ENCODE results near the gene TRAPPC1. TPM values are rescaled to one million over a fixed set of nuclear protein-coding genes. Genes with fewer than 3 reads are reported as not detected.

TRAPPC1 gene
- total RNA-seq (2014; rRNA removed; shearing (Covaris generic)) = 30.3 and 48.4 TPM in 2 replicates

- Histone ChIP-seq H3K27ac (peak within 1 kb of the TSS; percentile 95), H3K4me1 (replicated peaks) (peaks cover 13% of the 10 kb centered on the region), H3K9me3 (replicated peaks) (no peaks in the 10 kb centered on the region), H3K27me3 (replicated peaks) (no peaks in the 10 kb centered on the region), H3K4me3 (peak within 1 kb of the TSS; percentile 84), H3K36me3 (peaks cover 48% of the 10 kb centered on the region)
- peak; percentile 97 to 99 for DNase-seq (ENCODE audit: low read depth in 1 of 2, low spot score in 2 of 2)
Observed at GRCh38 chr17:7931709-7932482, at the start of gene TRAPPC1, which contains the start of gene CNTROB. Gene TRAPPC1, minus strand, starts transcription at chr17:7931946. Its CDS starts 117 bp downstream, at chr17:7931829. Gene CNTROB, plus strand, starts transcription at chr17:7932206. Its CDS starts 874 bp downstream, at chr17:7933080.

- Histone ChIP-seq H3K27ac (no peak overlapping the region), H3K9me3 (replicated peaks) (peaks cover 11% of the 10 kb centered on the region), H3K36me3 (no peaks in the 10 kb centered on the region), H3K4me3 (no peak overlapping the region), H3K27me3 (replicated peaks) (peaks cover 5% of the 10 kb centered on the region; the same call in 1 of the 2 replicates), H3K4me1 (replicated peaks) (peaks cover 9% of the 10 kb centered on the region; the same call in 1 of the 2 replicates)
- no peak for DNase-seq (ENCODE audit: low read depth in 1 of 2, low spot score in 2 of 2)
Observed at GRCh38 chr17:7977805-7978204, 46.1 kb upstream of the TRAPPC1 start.

- Histone ChIP-seq H3K9me3 (replicated peaks) (peaks cover 11% of the 10 kb centered on the region), H3K4me1 (replicated peaks) (peaks cover 4% of the 10 kb centered on the region; the same call in 1 of the 2 replicates), H3K27ac (no peak overlapping the region), H3K36me3 (no peaks in the 10 kb centered on the region), H3K4me3 (no peak overlapping the region), H3K27me3 (replicated peaks) (peaks cover 7% of the 10 kb centered on the region; the same call in 1 of the 2 replicates)
- DNase-seq (ENCODE audit: low read depth in 1 of 2, low spot score in 2 of 2) = peak in 1 of 2 experiments; percentile 3
Observed at GRCh38 chr17:7977039-7977438, 45.3 kb upstream of the TRAPPC1 start.

- no peak overlapping the region for H3K4me3 ChIP-seq
- no peak for DNase-seq (ENCODE audit: low read depth in 1 of 2, low spot score in 2 of 2)
- H3K27ac ChIP-seq = no peak overlapping the region
- H3K27me3 ChIP-seq (replicated peaks) = peaks cover 16% of the 10 kb centered on the region
- H3K9me3 ChIP-seq (replicated peaks) = peaks cover 11% of the 10 kb centered on the region
- H3K4me1 ChIP-seq (replicated peaks) = no peaks in the 10 kb centered on the region
- H3K36me3 ChIP-seq = no peaks in the 10 kb centered on the region
Observed at GRCh38 chr17:7974638-7975131, 42.9 kb upstream of the TRAPPC1 start.

GRCh38 chr17:7972131-7972785 lies 40.5 kb upstream of the TRAPPC1 start:
- Histone ChIP-seq H3K27ac (no peak overlapping the region), H3K9me3 (replicated peaks) (peaks cover 11% of the 10 kb centered on the region), H3K27me3 (replicated peaks) (peaks cover 11% of the 10 kb centered on the region), H3K4me3 (no peak overlapping the region), H3K36me3 (no peaks in the 10 kb centered on the region), H3K4me1 (replicated peaks) (no peaks in the 10 kb centered on the region)
- DNase-seq (ENCODE audit: low read depth in 1 of 2, low spot score in 2 of 2) = no peak

- peaks cover 11% of the 10 kb centered on the region for H3K27me3 ChIP-seq (replicated peaks)
- H3K36me3 ChIP-seq = no peaks in the 10 kb centered on the region
- H3K27ac ChIP-seq = no peak overlapping the region
- no peak overlapping the region for H3K4me3 ChIP-seq
- no peaks in the 10 kb centered on the region for H3K4me1 ChIP-seq (replicated peaks)
- no peak for DNase-seq (ENCODE audit: low read depth in 1 of 2, low spot score in 2 of 2)
- H3K9me3 ChIP-seq (replicated peaks) = peaks cover 11% of the 10 kb centered on the region
Observed at GRCh38 chr17:7971651-7972050, 39.9 kb upstream of the TRAPPC1 start.

GRCh38 chr17:7969433-7969832 lies 37.7 kb upstream of the TRAPPC1 start:
- H3K4me3 ChIP-seq = no peak overlapping the region
- no peaks in the 10 kb centered on the region for H3K4me1 ChIP-seq (replicated peaks)
- H3K9me3 ChIP-seq (replicated peaks) = peaks cover 2% of the 10 kb centered on the region; the same call in 1 of the 2 replicates
- H3K36me3 ChIP-seq = no peaks in the 10 kb centered on the region
- H3K27ac ChIP-seq = no peak overlapping the region
- no peak for DNase-seq (ENCODE audit: low read depth in 1 of 2, low spot score in 2 of 2)
- peaks cover 24% of the 10 kb centered on the region for H3K27me3 ChIP-seq (replicated peaks)

- DNase-seq (ENCODE audit: low read depth in 1 of 2, low spot score in 2 of 2) = no peak
- Histone ChIP-seq H3K36me3 (no peaks in the 10 kb centered on the region), H3K27ac (no peak overlapping the region), H3K4me3 (no peak overlapping the region), H3K9me3 (replicated peaks) (no peaks in the 10 kb centered on the region), H3K27me3 (replicated peaks) (peaks cover 24% of the 10 kb centered on the region), H3K4me1 (replicated peaks) (no peaks in the 10 kb centered on the region)
Observed at GRCh38 chr17:7967751-7968150, 36.0 kb upstream of the TRAPPC1 start.

GRCh38 chr17:7961421-7961820 lies 29.7 kb upstream of the TRAPPC1 start:
- Histone ChIP-seq H3K27ac (no peak overlapping the region), H3K36me3 (no peaks in the 10 kb centered on the region), H3K4me1 (replicated peaks) (no peaks in the 10 kb centered on the region), H3K9me3 (replicated peaks) (no peaks in the 10 kb centered on the region), H3K27me3 (replicated peaks) (peaks cover 25% of the 10 kb centered on the region), H3K4me3 (no peak overlapping the region)
- no peak for DNase-seq (ENCODE audit: low read depth in 1 of 2, low spot score in 2 of 2)

- H3K27me3 ChIP-seq (replicated peaks) = peaks cover 12% of the 10 kb centered on the region
Observed at GRCh38 chr17:7959503-7960253, 27.9 kb upstream of the TRAPPC1 start.

GRCh38 chr17:7956228-7956965 lies 24.7 kb upstream of the TRAPPC1 start:
- Histone ChIP-seq H3K27ac (no peak overlapping the region), H3K9me3 (replicated peaks) (no peaks in the 10 kb centered on the region), H3K4me1 (replicated peaks) (no peaks in the 10 kb centered on the region), H3K4me3 (no peak overlapping the region), H3K27me3 (replicated peaks) (peaks cover 5% of the 10 kb centered on the region), H3K36me3 (no peaks in the 10 kb centered on the region)
- DNase-seq (ENCODE audit: low read depth in 1 of 2, low spot score in 2 of 2) = no peak

More at GRCh38 chr17:7959503-7960253, 27.9 kb upstream of the TRAPPC1 start:
- no peak overlapping the region for H3K4me3 ChIP-seq
- no peaks in the 10 kb centered on the region for H3K9me3 ChIP-seq (replicated peaks)
- no peaks in the 10 kb centered on the region for H3K36me3 ChIP-seq
- H3K27ac ChIP-seq = no peak overlapping the region
- H3K4me1 ChIP-seq (replicated peaks) = no peaks in the 10 kb centered on the region
- no peak for DNase-seq (ENCODE audit: low read depth in 1 of 2, low spot score in 2 of 2)

GRCh38 chr17:7955414-7956227 lies 23.9 kb upstream of the TRAPPC1 start:
- peaks cover 4% of the 10 kb centered on the region; the same call in 1 of the 2 replicates for H3K27me3 ChIP-seq (replicated peaks)
- no peak for DNase-seq (ENCODE audit: low read depth in 1 of 2, low spot score in 2 of 2)
- no peak overlapping the region for H3K4me3 ChIP-seq
- no peak overlapping the region for H3K27ac ChIP-seq
- H3K9me3 ChIP-seq (replicated peaks) = no peaks in the 10 kb centered on the region
- H3K36me3 ChIP-seq = no peaks in the 10 kb centered on the region
- no peaks in the 10 kb centered on the region for H3K4me1 ChIP-seq (replicated peaks)
